NCI-H345 treated with DMSO at 0.1 percent for 48 hours (cell line): ENCODE data around the gene CKAP5.

Source experiments
- DNase-seq: peaks from one replicate; lab custom pipeline; 2025; ENCODE audit not compliant: unreplicated experiment; lab: John Stamatoyannopoulos, UW

The CKAP5 gene

GRCh38 chr11:46769636-46770221 is 76.4 kb downstream of the CKAP5 start:
- no peak for DNase-seq

DNA sequence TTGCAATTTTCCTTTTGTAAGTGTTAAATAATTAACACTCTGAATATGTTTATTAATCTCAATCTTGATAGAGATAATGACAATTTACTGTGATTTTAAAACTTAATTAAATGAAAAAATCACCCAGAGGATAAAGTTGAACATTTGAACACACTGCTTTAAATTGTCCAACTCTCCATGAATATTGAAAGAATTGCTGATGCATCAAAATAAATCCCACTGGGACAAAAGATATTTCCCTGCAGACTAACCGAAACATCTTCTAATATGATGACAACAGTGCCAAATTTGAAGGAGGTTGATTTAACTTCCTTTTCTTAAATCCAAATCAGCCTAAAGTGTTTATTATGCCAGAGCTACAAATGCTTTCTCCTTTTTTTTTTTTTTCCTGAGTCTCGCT is 79.4 kb downstream of the CKAP5 start:
- no peak for DNase-seq

GRCh38 chr11:46762248-46762647 is 83.8 kb downstream of the CKAP5 start:
- no peak for DNase-seq

DNA sequence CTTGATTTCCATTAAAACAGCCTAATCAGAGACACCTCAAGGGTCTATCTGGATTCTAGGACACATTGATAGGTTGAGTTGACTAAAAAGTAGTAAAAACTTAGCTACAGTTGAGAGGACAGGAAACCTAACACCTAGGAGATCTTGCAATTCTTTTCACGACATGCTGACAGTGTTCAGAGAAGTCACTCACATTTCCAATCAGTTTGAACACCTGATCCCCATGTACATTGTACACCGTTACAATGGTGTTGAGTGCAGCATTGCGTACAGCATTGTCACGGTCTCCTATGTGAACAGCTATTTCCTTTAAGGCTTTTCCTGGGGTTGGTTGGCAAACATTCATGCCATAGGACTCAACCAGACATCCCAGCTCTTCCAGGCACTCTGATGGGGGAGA is 84.3 kb downstream of the CKAP5 start:
- no peak for DNase-seq

GRCh38 chr11:46760429-46761128 is 85.5 kb downstream of the CKAP5 start:
- DNase-seq, result no peak

DNA sequence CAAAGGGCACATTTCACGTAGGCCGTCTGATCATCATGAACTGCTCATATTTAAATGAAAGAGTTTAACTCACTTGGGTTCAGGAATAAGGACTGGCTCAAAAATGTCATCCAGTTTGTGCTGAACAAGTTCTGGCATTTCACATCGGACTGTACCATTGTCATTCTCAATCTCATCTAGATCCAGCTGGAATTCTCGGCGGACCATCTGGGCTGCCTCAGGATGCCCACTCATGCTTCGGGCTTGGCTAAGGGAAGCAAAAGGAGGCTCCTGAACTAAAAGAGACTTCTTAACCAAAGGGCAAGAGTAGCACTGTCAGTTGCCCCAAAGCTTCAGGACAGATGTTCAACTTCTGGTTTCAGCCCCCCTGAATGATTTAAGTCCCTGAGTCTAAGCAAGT is 86.9 kb downstream of the CKAP5 start:
- no peak for DNase-seq

- DNase-seq, result no peak
Observed at GRCh38 chr11:46755962-46756361, 90.1 kb downstream of the CKAP5 start.

GRCh38 chr11:46747150-46747549 is 98.9 kb downstream of the CKAP5 start:
- DNase-seq, result no peak

GRCh38 chr11:46745995-46746394 is 100.1 kb downstream of the CKAP5 start:
- no peak for DNase-seq

DNA sequence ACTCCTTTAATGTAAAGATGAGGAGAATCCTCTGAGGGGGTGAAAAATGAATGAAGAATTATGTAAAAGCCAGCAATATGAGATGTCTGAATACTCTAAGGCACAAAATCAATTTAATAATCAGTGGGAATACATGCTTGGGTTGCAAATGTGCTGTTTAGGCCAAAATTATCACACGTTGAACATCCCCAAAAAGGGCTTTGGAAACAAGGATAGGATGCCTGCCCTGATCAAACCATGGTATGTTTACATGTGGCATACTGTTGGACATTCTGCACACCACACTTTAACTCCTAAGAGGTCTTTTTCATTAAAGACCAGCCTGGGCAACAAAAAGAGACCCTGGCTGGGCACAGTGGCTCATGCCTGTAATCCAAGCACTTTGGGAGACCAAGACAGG is 100.8 kb downstream of the CKAP5 start:
- no peak for DNase-seq

- DNase-seq, result peak; percentile 88
Observed at GRCh38 chr11:46743693-46744339, 102.3 kb downstream of the CKAP5 start.

GRCh38 chr11:46743043-46743442 is 103.0 kb downstream of the CKAP5 start:
- DNase-seq, result no peak

- DNase-seq, result no peak
Observed at GRCh38 chr11:46741600-46742484, 104.2 kb downstream of the CKAP5 start.

GRCh38 chr11:46738887-46739286 is 107.2 kb downstream of the CKAP5 start:
- DNase-seq, result no peak

GRCh38 chr11:46737699-46738098 is 108.4 kb downstream of the CKAP5 start:
- no peak for DNase-seq

DNA sequence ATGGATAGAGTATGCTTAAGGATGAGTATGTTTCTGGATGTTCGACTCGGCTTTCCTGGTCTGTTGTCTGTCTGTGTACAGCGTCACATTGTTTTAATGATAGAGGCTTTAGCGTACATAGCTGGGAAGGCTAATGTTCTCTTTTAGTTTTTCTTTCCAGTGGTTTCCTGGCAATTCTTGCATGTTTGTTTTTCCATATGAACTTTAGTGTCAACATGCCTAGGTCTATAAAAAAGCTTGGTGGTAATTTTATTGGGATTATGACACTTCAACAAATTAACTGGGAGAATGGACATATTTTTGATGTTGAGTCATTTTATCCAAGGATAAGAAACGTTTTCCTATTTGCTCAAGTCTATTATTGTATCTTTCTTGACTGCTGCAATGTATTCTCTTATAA is 109.5 kb downstream of the CKAP5 start:
- no peak for DNase-seq

GRCh38 chr11:46736146-46736545 is 109.9 kb downstream of the CKAP5 start:
- no peak for DNase-seq

DNA sequence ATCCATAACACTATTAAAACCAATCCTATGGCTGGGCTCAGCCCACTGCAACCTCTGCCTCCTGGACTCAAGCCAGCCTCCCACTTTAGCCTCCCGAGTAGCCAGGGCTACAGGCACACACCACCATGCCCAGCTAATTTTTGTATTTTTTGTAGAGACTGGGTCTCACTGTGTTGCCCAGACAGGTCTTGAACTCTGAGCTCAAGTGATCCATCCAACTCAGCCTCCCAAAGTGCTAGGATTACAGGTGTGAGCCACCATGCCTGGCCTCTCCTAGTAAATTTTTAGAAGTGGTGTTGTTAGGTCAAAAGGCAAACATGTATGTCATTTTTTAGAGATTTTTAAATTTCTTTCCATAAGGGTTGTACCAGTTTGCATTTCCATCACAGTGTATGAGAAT is 112.8 kb downstream of the CKAP5 start:
- no peak for DNase-seq

DNA sequence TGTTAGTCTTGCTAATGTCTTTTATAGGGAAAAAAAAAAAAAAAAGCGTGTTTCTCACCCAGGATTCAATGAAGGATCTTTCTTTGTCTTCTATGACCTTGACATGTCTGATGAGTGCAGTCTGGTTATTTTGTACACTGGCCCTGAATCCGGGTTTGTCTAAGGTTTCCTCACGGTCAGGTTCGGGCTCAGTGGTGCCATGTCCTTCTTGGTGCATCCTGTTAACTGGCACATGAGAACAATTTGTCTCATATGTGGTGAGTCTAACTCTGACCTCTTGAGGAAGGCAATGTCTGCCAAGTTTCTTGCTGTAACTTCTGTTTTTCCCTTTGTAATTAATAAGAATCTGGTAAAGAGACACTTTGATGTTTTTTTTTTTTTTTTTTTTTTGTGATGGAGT is 114.5 kb downstream of the CKAP5 start:
- DNase-seq, result no peak

- no peak for DNase-seq
Observed at GRCh38 chr11:46729110-46730027, 116.7 kb downstream of the CKAP5 start.

GRCh38 chr11:46728659-46729040 is 117.4 kb downstream of the CKAP5 start:
- DNase-seq, result no peak
